ENCODE measurements around the gene PHACTR3.

The PHACTR3 gene

GRCh38 chr20:59767656-59768055 is 163.3 kb downstream of the PHACTR3 start:
- DNase-seq = no peak

- DNase-seq = no peak
These were observed 165.9 kb downstream of the PHACTR3 start for GRCh38 chr20:59770270-59770669.

- no peak for DNase-seq
These were observed 166.5 kb downstream of the PHACTR3 start for GRCh38 chr20:59770851-59771250.

DNA sequence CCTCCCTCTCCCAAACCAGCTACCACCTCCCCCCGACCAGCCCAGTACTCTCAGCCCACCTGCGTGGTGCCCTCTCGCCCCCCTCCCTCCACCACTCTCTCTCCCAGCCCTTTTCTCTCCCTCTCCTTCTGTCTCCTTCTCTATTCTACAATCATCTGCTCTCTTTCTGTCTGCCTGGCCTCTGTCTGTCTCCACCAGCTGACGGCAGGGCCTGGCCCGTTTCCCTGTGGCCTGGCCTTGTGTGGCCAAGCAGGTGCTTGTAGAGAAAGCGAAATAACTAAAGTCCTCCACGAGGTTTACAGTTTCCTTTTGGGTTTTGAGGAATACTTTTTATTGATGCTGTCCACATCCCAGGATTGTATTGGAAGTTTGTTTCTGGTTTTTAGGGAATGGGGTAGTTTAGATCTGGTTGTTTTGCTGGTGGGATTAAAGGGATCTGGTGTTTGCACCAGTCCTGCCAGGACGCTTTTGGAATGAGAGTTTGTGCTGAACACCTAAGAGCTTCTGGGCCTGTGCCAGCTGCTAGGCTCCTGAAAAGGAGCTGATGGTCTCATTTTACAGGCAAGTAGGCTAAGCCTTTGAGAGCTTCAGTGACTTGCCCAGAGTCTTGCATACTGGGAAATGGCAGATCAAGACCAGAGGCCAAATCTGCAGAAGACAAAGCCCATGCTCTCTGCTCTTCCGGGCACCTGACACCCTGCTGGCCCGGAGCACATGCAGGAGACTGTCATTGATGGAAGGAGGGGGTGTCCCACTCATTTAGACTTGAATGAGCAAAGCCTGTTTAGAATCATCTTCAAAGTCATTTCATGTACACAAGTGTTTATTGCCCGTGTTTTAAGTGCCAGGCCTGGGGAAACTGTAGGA is 167.4 kb downstream of the PHACTR3 start:
- DNase-seq = no peak

- DNase-seq = no peak
These were observed 168.0 kb downstream of the PHACTR3 start for GRCh38 chr20:59772373-59772705.

DNA sequence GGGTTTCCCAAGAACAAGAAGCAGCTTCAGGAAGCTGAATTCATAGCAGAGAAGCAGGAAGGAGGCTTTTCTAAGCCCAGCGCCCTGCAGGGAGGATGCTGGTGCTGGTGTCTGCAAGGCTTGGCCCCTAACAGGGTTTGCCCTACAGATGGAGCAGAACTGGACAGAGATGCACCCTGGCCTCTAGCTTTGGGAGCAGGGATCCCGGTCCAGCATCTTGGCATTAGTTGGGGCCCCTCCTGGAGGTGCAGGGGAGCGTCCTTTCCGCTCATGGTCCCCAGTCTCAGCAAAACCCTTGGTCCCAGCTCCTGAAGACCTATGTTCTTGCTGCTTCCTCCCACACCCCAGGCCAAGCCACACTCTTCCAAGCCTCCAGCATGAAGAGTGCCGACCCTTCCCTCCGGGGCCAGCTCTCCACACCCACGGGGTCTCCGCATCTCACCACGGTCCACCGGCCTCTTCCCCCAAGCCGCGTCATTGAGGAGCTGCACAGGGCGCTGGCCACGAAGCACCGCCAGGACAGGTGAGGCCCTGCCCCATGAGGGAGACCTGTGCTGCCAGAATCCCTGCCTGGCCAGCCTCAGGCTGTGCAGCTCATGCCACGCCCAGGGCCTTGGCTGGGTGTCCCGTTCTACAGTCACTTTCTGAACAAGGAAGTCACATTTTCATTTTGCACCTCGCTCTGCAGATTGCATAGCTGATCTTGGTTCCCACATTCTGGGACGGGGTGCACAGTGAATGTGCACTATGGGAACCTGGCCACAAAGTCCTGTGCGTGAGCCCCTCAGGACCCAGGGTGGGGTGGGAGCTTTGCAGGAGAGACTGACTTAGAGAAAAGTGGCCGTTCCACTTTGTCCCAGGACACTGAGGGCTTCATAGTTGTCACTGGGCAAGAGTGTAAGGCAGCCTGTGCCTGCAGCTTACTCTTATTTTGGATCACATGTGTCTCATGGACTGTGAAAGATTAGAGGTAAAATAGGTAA is 168.9 kb downstream of the PHACTR3 start:
- no peak for DNase-seq

GRCh38 chr20:59774204-59774641 is 169.9 kb downstream of the PHACTR3 start:
- DNase-seq = no peak

DNA sequence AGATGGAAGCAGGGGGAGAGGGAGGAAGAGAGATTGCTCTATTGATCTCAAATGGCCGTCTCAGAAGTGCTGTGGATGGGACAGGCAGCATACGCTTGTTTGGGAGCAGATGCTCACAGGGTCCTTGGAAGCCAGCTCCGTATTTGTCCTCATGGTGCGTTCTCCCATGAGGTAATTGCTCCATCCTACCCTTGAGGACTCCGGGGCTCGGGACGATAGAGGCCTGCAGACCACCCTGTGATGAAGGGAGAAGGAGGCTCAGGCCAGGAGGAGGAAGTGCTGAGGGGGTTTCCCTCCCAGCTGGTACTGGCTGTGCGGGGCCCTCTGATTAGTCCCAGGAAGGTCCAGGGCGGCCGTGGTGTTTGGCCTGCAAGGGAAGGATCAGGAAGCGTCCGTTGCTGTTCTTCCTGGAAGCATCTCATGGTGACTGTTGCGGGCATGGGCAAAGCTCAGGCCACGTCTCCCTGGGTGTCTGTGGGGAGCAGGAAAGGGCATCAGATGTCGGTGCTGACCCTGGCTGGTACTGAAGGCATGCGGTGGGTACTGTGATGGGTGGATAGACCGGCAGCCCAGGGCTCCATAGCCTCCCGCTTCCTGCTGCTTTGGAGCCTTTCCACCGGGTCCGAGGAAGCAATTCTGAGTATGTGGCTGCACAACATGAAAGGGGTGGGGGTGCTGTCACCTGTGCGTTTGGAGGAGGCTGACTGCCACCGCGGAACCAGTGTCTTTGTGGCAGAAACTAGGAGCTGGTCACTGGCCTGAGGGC is 170.8 kb downstream of the PHACTR3 start:
- DNase-seq = no peak

DNA sequence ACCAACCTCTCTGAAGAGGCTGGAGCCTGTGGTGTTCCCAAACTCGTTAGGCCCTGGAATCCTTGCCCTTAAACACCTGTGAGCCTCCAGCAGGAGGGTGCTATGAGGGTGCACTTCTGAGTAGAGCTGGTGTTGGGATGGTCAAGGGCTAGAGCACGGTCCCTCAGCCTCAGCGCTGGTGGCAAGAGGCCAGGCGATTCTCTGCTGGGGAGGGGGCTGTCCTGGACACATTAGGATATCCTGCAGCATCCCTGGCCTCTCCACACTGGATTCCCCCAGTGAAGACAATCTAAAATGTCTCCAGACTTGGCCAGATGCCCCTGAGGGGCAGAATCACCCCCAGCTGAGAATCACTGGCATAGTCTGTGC is 171.3 kb downstream of the PHACTR3 start:
- DNase-seq = no peak

GRCh38 chr20:59776059-59776603 is 171.8 kb downstream of the PHACTR3 start:
- no peak for DNase-seq

GRCh38 chr20:59776626-59777330 is 172.4 kb downstream of the PHACTR3 start:
- DNase-seq = no peak

- no peak for DNase-seq
These were observed 173.0 kb downstream of the PHACTR3 start for GRCh38 chr20:59777331-59777725.

DNA sequence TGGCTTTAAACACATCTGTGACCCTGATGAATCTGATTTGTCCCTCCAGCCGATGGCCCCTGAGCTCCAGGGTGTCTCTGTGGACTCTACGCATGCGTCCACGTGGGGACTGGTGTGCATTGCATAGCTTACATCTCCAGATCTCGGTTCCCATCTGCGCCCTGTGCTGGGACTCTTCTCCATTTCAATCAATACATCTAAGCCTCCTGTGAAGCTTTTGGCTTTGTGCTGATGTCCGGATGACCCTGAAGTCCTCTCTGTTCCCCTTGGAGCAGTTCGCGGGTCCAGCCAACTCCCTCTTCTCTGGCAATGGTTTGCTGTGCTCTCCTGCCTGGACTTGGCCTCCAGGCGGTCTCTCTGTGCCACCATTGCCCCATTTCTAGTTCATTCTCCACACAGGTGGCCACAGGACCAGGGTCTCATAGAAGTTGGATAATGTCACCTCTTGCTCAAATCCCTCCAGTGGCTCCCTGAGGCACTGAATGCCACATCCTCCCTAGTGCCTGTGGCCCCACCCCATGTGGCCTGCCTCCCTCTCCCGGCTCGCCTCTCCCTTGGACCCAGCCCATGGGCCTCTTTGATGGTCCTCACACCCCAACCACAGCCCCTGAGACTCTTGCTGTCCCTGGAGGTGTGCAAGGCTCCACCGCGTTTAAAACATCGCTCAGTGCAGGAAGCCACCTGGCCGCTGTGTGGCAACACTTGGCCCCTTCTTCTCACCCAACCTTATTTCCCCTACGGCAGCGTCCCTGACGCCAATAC is 173.7 kb downstream of the PHACTR3 start:
- DNase-seq = no peak

GRCh38 chr20:59778615-59779200 is 174.4 kb downstream of the PHACTR3 start:
- DNase-seq = no peak

DNA sequence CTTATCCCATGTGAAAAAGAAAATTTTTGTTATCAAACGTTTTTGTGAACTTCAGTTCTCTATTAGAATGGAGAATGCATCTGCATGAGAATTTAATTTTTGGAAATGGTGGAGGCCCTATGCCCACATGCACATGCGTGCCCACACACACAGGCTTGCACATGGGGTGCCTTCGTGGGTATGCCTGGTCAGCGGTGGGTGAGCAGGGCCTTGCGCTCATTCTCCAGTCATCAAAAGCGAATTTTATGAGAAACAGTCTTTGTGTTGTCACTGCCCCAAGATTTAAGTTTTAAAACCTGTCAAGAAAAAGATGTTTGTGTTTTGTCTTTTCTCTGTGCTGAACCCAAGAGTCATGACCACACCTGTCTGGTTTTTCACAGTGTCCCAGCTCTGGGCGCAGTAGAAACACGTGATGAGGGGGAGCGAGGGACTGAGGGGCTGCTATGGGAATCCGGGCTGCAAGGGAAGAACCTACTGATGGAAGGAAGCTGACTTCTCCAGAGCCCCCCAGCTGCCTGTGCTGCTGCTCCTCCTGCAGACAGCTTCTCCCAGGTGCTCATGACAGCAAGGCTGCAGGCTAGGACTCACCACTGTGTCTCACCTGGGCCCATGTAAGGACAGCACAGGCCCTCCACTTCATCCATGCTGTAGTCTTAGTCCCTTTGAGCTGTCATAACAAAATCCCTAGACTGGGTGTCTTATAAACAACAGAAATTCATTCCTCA is 175.5 kb downstream of the PHACTR3 start:
- no peak for DNase-seq

DNA sequence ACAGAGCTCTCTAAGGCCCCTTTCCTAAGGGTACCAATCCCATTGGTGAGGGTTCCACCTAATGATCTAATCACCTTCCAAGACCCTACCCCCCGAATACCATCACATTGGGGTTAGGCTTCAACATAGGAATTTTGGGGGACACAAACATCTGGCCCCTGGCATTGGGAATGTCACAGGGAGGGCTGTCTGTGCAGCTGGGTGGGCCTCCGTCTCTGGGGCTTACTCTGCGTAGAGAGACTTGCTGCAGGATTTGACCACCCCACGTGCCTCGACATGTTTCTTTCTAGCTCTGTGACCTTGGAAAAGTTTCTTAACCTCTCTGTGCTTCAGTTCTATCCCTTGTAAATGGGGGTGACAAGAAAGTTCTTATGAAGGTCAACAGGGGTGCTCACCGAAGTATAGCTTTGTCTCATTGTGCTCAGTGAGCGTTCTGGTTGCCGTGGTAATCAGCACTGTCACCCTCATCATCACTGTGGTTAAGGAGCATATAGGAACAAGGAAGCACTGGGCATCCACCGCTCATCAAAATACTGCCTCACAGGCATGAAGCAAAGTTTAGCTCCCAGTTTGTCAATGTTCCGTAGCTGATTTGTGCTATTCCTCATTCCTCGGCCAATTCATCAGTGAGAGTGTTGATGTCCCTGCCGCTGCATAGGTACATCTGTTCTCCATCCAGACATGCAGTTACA is 176.3 kb downstream of the PHACTR3 start:
- no peak for DNase-seq

DNA sequence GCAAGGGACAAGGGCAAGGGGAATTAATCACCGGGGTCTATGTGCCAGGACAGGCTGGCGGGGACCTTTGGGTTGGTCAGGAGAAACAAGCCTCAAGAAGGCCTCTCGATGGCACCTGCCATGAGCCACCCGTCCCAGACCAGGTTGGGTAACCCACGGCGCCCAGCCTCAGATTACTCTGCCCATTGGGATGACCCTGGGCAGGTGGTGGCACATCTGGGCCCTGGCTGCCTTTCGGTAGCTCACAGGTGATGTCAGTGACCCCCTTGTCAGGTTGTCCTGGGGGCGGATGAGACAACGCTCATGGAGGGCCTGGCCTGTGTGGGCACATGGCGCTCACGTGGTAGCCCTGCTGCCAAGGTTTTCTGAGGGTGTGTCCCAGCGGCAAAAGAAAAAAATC is 176.9 kb downstream of the PHACTR3 start:
- DNase-seq = no peak

DNA sequence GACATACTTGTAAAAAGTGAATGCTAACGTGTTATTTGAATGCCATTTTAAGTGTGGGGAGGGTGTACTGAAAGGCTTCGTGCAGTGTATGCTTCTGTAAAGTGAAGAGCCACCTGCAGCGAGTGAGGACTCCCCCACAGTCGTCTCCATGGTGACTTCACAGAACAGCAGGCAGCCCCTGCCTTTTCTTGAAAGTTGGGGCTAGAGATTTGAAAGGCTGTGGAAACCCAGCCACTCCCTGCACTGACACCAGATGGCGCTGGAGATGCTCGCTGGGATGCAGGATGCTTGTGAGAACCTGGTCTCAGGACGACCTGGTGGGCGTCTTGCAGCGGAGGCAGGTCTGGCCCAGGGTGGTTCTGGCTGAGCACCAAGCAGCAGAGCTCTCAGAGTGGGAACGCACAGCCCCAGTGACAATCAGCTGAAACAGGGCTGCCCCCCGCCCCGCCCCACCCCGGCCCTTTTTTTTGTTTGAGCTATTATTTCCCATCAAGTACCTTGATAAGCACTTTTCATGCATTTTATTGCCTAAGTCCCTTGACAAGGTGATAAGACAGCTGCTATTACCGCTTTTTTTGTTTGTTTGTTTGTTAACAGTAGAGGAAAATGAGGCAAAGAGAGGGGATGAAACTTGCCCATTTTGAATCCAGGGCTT is 178.8 kb downstream of the PHACTR3 start:
- peak; percentile 9 for DNase-seq

- DNase-seq = no peak
These were observed 179.3 kb downstream of the PHACTR3 start for GRCh38 chr20:59783641-59784010.
